GM12864 (cell line): Measurements from ENCODE around the gene RAP1GAP2.

Source experiments
- DNase-seq: peaks from one replicate; pipeline ENCODE4 v3.0.0-alpha.2; 2011; ENCODE audit warnings: low read depth
- H3K4me3 ChIP-seq: 2 replicates; pipeline ENCODE4 v1.5.1; 2011; ENCODE audit warnings: mild to moderate bottlenecking, low read depth, low read length, control low read depth
- TF ChIP-seq, protein P1 (sequence below): IDR thresholded peaks from 2 replicates; pipeline ENCODE4 v1.5.1; 2011; ENCODE audit warnings: low read depth, mild to moderate bottlenecking, moderate library complexity, low read length, control low read depth, inconsistent platforms; ENCODE audit errors: missing control alignments

The RAP1GAP2 gene

DNA sequence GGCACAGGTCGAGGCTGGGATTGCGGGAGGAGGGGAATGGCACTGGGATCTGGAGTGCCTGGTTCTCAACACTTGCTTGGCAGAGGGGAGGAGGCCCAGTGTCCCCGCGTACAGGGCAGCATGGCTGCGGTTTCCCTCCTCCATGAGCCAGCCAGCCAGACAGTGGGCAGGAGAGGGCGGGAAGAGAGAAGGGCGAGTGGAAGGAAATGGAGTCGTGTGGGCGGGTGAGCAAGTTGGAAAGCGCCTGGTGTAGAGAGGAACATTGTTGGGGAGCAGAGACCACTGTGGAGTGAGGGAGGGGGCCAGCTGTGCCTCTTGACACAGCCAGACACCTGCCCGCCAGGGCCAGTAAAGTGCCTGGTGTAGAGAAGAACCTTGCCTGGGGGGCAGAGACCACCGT lies 136.7 kb downstream of the RAP1GAP2 start:
- no peak for DNase-seq
- TF ChIP-seq, protein P1, sequence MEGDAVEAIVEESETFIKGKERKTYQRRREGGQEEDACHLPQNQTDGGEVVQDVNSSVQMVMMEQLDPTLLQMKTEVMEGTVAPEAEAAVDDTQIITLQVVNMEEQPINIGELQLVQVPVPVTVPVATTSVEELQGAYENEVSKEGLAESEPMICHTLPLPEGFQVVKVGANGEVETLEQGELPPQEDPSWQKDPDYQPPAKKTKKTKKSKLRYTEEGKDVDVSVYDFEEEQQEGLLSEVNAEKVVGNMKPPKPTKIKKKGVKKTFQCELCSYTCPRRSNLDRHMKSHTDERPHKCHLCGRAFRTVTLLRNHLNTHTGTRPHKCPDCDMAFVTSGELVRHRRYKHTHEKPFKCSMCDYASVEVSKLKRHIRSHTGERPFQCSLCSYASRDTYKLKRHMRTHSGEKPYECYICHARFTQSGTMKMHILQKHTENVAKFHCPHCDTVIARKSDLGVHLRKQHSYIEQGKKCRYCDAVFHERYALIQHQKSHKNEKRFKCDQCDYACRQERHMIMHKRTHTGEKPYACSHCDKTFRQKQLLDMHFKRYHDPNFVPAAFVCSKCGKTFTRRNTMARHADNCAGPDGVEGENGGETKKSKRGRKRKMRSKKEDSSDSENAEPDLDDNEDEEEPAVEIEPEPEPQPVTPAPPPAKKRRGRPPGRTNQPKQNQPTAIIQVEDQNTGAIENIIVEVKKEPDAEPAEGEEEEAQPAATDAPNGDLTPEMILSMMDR: no peak
- H3K4me3 ChIP-seq: no peak overlapping the region

DNA sequence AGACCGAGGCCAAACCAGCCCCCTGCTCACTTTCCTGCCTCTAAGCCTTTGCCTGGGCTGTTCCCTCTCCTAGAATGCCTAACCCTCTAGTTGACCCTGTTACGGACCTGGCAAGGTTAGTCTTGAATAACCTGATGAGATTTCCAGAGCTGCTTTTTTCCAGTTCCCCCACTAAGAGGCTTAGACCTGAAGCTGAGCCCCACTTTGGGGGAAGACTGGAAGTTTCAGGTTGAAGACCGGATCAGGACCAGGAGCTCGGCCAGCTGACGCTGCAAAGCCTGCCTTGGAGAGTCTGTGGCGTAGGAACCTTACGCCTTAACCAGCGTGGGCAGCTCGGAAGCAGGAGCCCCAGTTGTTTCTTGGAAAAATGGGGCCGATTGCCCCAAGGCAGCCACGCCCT lies 137.4 kb downstream of the RAP1GAP2 start:
- H3K4me3 ChIP-seq: no peak overlapping the region
- DNase-seq: no peak
- TF ChIP-seq, protein P1: no peak

DNA sequence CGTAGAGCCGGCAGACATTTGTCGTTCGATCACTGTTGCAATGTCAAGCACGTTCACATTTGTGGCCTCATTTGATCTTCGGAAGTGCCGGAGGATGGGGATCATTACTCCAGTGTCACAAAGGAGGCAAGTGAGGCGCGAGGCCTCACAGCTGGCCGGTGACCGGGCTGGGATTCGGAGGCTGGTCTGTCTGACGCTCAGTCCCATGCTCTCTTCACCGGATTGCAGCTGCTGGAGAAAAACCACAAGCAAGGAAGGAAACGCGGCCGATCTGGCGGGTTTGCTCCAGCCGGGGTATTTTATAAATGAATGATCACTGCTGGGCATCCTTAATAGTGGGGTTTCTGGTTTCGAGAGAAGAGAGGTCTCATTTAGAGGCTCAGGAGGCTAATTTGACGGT lies 139.4 kb downstream of the RAP1GAP2 start:
- TF ChIP-seq, protein P1: no peak
- no peak overlapping the region for H3K4me3 ChIP-seq
- DNase-seq: no peak

DNA sequence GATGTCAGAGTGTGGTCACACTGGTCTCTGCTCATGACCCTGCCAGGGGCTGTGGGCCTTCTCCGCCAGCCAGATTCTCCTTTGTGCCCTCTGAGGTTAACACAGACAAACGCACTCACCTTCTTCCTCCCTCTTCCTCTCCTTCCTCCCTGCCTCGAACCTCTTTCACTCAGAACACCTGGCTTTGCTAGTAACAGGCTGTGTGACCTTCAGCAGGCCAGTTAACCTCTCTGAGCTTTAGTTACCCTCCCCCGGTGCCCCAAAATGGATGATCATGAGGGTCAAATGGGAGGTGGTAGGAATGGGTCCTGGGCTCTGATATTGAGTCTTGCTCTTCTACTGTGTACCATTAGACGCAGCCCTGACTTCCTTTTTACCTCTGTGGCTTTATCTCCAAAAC lies 140.1 kb downstream of the RAP1GAP2 start:
- TF ChIP-seq, protein P1: no peak
- DNase-seq: no peak
- H3K4me3 ChIP-seq: no peak overlapping the region

DNA sequence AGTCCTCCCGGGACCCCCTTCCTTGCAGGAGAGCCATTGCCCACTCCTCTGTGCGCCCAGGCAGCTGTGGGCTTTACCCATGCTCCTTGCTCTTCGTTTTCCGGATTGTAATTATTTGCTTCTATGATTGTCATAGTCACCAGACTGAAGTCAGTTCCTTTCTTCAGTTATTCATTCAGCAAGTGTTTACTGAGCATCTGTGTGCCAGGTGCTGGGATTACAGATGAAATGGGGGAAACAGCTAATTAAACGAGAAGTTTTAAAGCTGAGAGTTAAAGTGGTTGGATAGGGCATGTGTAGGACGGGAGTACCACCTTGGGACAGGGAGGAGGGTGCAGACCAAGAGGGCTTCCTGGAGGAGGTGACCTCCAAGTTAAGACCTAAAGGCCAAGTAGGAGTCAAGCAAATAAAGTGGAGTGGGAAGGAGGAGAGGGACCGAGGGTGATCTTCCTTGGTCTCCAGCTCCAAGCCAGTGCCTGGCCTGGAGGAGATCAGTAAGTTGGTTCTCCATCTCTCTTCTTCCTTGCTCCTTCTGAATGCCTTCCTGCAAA lies 140.6 kb downstream of the RAP1GAP2 start:
- no peak overlapping the region for H3K4me3 ChIP-seq
- no peak for DNase-seq
- TF ChIP-seq, protein P1: no peak

DNA sequence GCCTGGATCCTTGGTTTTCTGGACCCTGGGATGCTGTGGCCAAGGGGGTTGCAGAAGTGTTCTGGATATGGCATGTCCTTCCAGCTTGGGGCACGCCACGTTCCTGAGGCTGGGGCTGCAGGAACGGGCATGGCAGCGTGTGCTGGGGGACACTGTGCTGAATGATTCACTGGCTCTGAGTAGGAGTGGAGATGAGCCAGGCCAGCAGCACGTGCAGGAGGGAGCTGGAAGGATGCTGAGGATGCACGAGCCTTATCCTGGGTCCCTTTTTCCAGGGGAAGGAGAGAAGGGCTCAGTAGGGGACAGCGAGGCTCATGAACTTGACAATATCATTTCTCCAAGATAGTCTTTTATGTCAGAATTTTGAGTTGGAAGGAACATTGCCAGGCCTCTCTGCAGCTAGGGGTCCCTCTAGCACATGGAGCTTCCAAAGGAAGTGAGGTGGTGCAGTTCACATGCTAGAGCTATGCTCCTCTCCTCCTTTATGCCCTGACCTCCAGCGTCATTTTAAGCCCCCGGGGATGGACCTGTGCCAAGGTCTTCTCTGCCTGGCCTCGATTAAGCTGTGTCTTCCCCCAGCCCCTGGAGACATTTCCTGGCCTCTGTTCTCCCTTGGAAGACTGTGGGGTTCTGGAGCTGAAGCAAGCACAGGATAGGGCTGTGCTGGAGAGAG lies 141.2 kb downstream of the RAP1GAP2 start:
- no peak overlapping the region for H3K4me3 ChIP-seq
- TF ChIP-seq, protein P1: no peak
- DNase-seq: no peak
